Pancreas (tissue), 10 donors: ENCODE results near the gene NHSL1. TPM values are rescaled to one million over a fixed set of nuclear protein-coding genes. Genes with fewer than 3 reads are reported as not detected.

ENCODE experiments used
- ATAC-seq, 4 donors: fragments of 200-7000 bp; cut with Tn5 transposase; one replicate each; pipeline versions ENCODE4 v1.8.0 to v1.9.1; 2020; ENCODE audit warnings: mild to moderate bottlenecking in 4 of 4, moderate library complexity in 4 of 4
- DNase-seq, 6 donors: peaks; one replicate each; pipeline ENCODE4 v3.0.0-alpha.2; 2020
- FAIRE-seq: peaks from 2 replicates; lab custom pipeline; 2012; peaks lifted over from hg19 to GRCh38; lab: Jason Lieb, UNC
- H3K27ac ChIP-seq, 4 donors: fragments of 200-600 bp; sonication (generic); 1 replicate in 3 of 4; 2 replicates in 1 of 4; pipeline versions ENCODE4 v1.5.0 to v1.8.0; 2020
- H3K27me3 ChIP-seq, 4 donors: fragments of 200-600 bp; one replicate each; pipeline ENCODE4 v1.8.0; 2021
- H3K36me3 ChIP-seq, 3 donors: fragments of 200-600 bp; sonication (generic) in 1 of 3; one replicate each; pipeline versions ENCODE4 v1.5.0 to v1.8.0; 2020 to 2021
- H3K4me1 ChIP-seq, 3 donors: fragments of 200-600 bp; one replicate each; pipeline ENCODE4 v1.8.0; 2021
- H3K4me3 ChIP-seq, 4 donors: fragments of 200-600 bp; sonication (generic) in 2 of 4; one replicate each; pipeline versions ENCODE4 v1.5.0 to v1.8.0; 2020 to 2021
- H3K9me3 ChIP-seq, 4 donors: fragments of 200-600 bp; one replicate each; pipeline ENCODE4 v1.8.0; 2021
- CTCF ChIP-seq, 4 donors: fragments of 200-600 bp; sonication (generic) in 3 of 4; IDR thresholded peaks; one replicate each; pipeline versions ENCODE4 v1.5.0 to v1.8.0; 2021; ENCODE audit warnings: antibody characterized with exemption in 4 of 4
- WGBS, 2 donors: extraction: QIAGEN DNeasy Blood & Tissue Kit; methylation state at CpG; one replicate each; pipeline ENCODE4 v1.1.7; 2013; 5-methylcytosine and 5-hydroxymethylcytosine counted together
- intact Hi-C, 3 donors: fragments of 100-400 bp; cut with DNase I; formaldehyde crosslinking; loops; one replicate each; pipeline versions ENCODE4 v1.11.1 to v1.14.2; 2022
- polyA plus RNA-seq, 2 donors: library from polyadenylated mRNA; stranded (reverse); fragments of 200-250 nt; gene quantifications; one replicate each; pipeline ENCODE4 v1.2.3, GENCODE V29; 2013
- total RNA-seq, 6 donors: library from RNA; stranded (reverse); fragmentation: NEBNext Ultra II Directional in 4 of 6; extraction: Animal tissue kit (Norgen Biotek cat#: 25700) in 4 of 6; gene quantifications; one replicate each; pipeline versions ENCODE4 v1.2.1 to v1.2.4, GENCODE V29; 2021 to 2023
- donor health status: healthy with polysubstance abuse.
- donor health status: DM: no; HTN: no; CAD: no; lungs with moderate emphysema.
- donor health status: DM: no; HTN: no; CAD: no.
- donor health status: control.
- donor health status: control.
- donor health status: Bipolar disorder and iron deficiency.
- donor health status: DM: yes; HTN: yes; CAD: no.
- donor health status: DM: no; HTN: no; CAD: no.
- donor health status: DM: no; HTN: no; CAD: no.
- donor health status: DM: yes; HTN: yes; CAD: no.

Gene NHSL1
- total and polyA plus RNA-seq, 8 donors, result 3.5 to 16.3 (median 8.9) TPM

GRCh38 chr6:138421089-138421488, 78.2 kb downstream of the NHSL1 start:
- 71 to 76% methylated on average over 6 of the region's 6 CpGs for WGBS, 2 donors
- no peak for DNase-seq
- intact Hi-C loops, result loop anchor here in 1 of 3 donors (10.0 kb wide), 1 partner anchor 306 kb away; no protein-coding TSS in a partner anchor
- FAIRE-seq, result no peak
- H3K27ac ChIP-seq, result no peak overlapping the region
- no peaks in the 10 kb centered on the region for H3K9me3 ChIP-seq
- TF ChIP-seq CTCF (IDR thresholded peaks at IDR 0.05), result no peak
- no peaks in the 10 kb centered on the region for H3K4me1 ChIP-seq
- no peaks in the 10 kb centered on the region for H3K27me3 ChIP-seq
- H3K4me3 ChIP-seq, result no peak overlapping the region
- H3K36me3 ChIP-seq, result no peaks in the 10 kb centered on the region
- no peak for ATAC-seq

GRCh38 chr6:138420356-138420755, 78.9 kb downstream of the NHSL1 start:
- H3K4me1 ChIP-seq, result no peaks in the 10 kb centered on the region
- intact Hi-C loops, result loop anchor here in 1 of 3 donors (10.0 kb wide), 1 partner anchor 306 kb away; no protein-coding TSS in a partner anchor
- ATAC-seq (no peak), FAIRE-seq (no peak), DNase-seq (no peak)
- H3K36me3 ChIP-seq, result no peaks in the 10 kb centered on the region
- H3K27ac ChIP-seq, result no peak overlapping the region
- no peak for TF ChIP-seq CTCF (IDR thresholded peaks at IDR 0.05)
- WGBS, 2 donors, result 99 to 100% methylated on average over 4 of the region's 4 CpGs
- H3K4me3 ChIP-seq, result no peak overlapping the region
- no peaks in the 10 kb centered on the region for H3K27me3 ChIP-seq
- no peaks in the 10 kb centered on the region for H3K9me3 ChIP-seq

- intact Hi-C loops, result loop anchor here in 1 of 3 donors (10.0 kb wide), 2 partner anchors 305 to 345 kb away; no protein-coding TSS in a partner anchor
- TF ChIP-seq CTCF (IDR thresholded peaks at IDR 0.05), result no peak
- FAIRE-seq (no peak), DNase-seq (no peak), ATAC-seq (no peak)
- Histone ChIP-seq H3K4me1 (no peaks in the 10 kb centered on the region), H3K9me3 (no peaks in the 10 kb centered on the region), H3K4me3 (no peak overlapping the region), H3K27me3 (no peaks in the 10 kb centered on the region), H3K27ac (no peak overlapping the region), H3K36me3 (no peaks in the 10 kb centered on the region)
- 95 to 97% methylated on average over 3 of the region's 3 CpGs for WGBS, 2 donors
Observed at GRCh38 chr6:138419766-138420165, 79.5 kb downstream of the NHSL1 start.

- H3K4me3 ChIP-seq, result no peak overlapping the region
- TF ChIP-seq CTCF (IDR thresholded peaks at IDR 0.05), result no peak
- H3K4me1 ChIP-seq, result no peaks in the 10 kb centered on the region
- H3K36me3 ChIP-seq, result peaks cover 0 to 3% (median 2%) of the 10 kb centered on the region in 3 donors
- no peak overlapping the region for H3K27ac ChIP-seq
- 94 to 96% methylated on average over 3 of the region's 3 CpGs for WGBS, 2 donors
- intact Hi-C loops, result loop anchor here in 1 of 3 donors (10.0 kb wide), 1 partner anchor 347 kb away; no protein-coding TSS in a partner anchor
- FAIRE-seq (no peak), DNase-seq (no peak), ATAC-seq (no peak)
- H3K27me3 ChIP-seq, result no peaks in the 10 kb centered on the region
- no peaks in the 10 kb centered on the region for H3K9me3 ChIP-seq
Observed at GRCh38 chr6:138418118-138418742, 81.1 kb downstream of the NHSL1 start.
